K562 (cell line): ENCODE results near the gene MED20. TPM values are rescaled to one million over a fixed set of nuclear protein-coding genes. Genes with fewer than 3 reads are reported as not detected.

Source experiments
- ATAC-seq: fragments of 200-7000 bp; cut with Tn5 transposase; 3 replicates; pipeline ENCODE4 v1.9.1; 2020; ENCODE audit warnings: moderate library complexity
- BruUV-seq: library from RNA; stranded (reverse); fragments of 400-500 nt; replicated peaks from 2 replicates; lab custom pipeline; 2021; lab: Mats Ljungman, UMichigan
- CTCF ChIA-PET: fragments of 300-600 bp; formaldehyde crosslinking; extraction: SDS; loops from one replicate; lab custom pipeline; 2021; ENCODE audit warnings: low intra/inter-chr PET ratio; lab: Yijun Ruan, JAX
- POLR2A ChIA-PET: fragments of 300-600, 350-650 bp; sonication (Branson Sonifier 250); formaldehyde crosslinking; extraction: SDS; loops from one replicate; lab custom pipeline; 2021; ENCODE audit warnings: antibody characterized with exemption, inconsistent platforms; lab: Yijun Ruan, JAX
- DNase-seq, 4 experiments: peaks; one replicate each; pipeline versions ENCODE4 v3.0.0 to v3.0.0-alpha.2; 2011 to 2018; ENCODE audit warnings: low spot score in 3 of 4, mixed read lengths in 3 of 4; ENCODE audit errors: extremely low read depth in 1 of 4
- FAIRE-seq: peaks from 2 replicates; lab custom pipeline; 2011; peaks lifted over from hg19 to GRCh38; lab: Jason Lieb, UNC
- H2AFZ ChIP-seq: 2 replicates; pipeline ENCODE4 v1.6.0; 2011; ENCODE audit warnings: low read depth, low read length, control low read depth, inconsistent platforms
- H3K27ac ChIP-seq: fragments of 200-600 bp; 3 replicates; pipeline ENCODE4 v1.8.0; 2011; ENCODE audit warnings: low read depth, mild to moderate bottlenecking, control low read depth, inconsistent platforms, low read length, moderate library complexity, mixed read lengths; ENCODE audit errors: extremely low read depth
- H3K27me3 ChIP-seq, 2 experiments: fragments of 300-600 bp in 1 of 2; 2 replicates in 1 of 2; 3 replicates in 1 of 2; pipeline versions ENCODE4 v1.6.0 to v1.8.0; 2011; ENCODE audit warnings: inconsistent platforms in 2 of 2, low read length in 2 of 2, mild to moderate bottlenecking in 1 of 2, mixed read lengths in 1 of 2, moderate library complexity in 1 of 2; ENCODE audit not compliant: control insufficient read depth in 2 of 2, insufficient read depth in 2 of 2
- H3K36me3 ChIP-seq: fragments of 300-600 bp; 3 replicates; pipeline ENCODE4 v1.8.0; 2011; ENCODE audit warnings: mild to moderate bottlenecking, low read length, inconsistent platforms; ENCODE audit not compliant: control insufficient read depth, insufficient read depth
- H3K4me1 ChIP-seq, 2 experiments: fragments of 200-600 bp in 1 of 2; replicated peaks in 1 of 2; 2 replicates in 1 of 2; 3 replicates in 1 of 2; pipeline versions ENCODE4 v1.5.1 to v1.8.0; 2011; ENCODE audit warnings: inconsistent platforms in 2 of 2, low read length in 2 of 2, mild to moderate bottlenecking in 1 of 2, mixed read lengths in 1 of 2, moderate library complexity in 1 of 2; ENCODE audit not compliant: control insufficient read depth in 2 of 2, insufficient read depth in 2 of 2
- H3K4me2 ChIP-seq: 2 replicates; pipeline ENCODE4 v1.6.1; 2011; ENCODE audit warnings: low read length, control low read depth, inconsistent platforms, mixed read lengths; ENCODE audit not compliant: insufficient read depth
- H3K4me3 ChIP-seq: fragments of 200-600 bp; sonication (generic), shearing (Covaris generic); 2 replicates; pipeline ENCODE4 v1.5.1; 2016; ENCODE audit warnings: control low read depth, inconsistent platforms
- H3K79me2 ChIP-seq: fragments of 200-600 bp; 3 replicates; pipeline ENCODE4 v1.8.0; 2011; ENCODE audit warnings: low read length, inconsistent platforms; ENCODE audit not compliant: control insufficient read depth, insufficient read depth
- H3K9ac ChIP-seq, 2 experiments: 2 replicates each; pipeline versions ENCODE4 v1.6.0 to v1.6.1; 2011; ENCODE audit warnings: low read depth in 2 of 2, low read length in 2 of 2, control low read depth in 1 of 2, inconsistent platforms in 1 of 2, mild to moderate bottlenecking in 1 of 2, mixed read lengths in 1 of 2; ENCODE audit not compliant: insufficient read depth in 1 of 2
- H3K9me1 ChIP-seq: one replicate; pipeline ENCODE4 v1.6.0; 2011; ENCODE audit warnings: inconsistent platforms, mild to moderate bottlenecking, low read length, moderate library complexity; ENCODE audit not compliant: control insufficient read depth, insufficient read depth
- H3K9me3 ChIP-seq: replicated peaks from 2 replicates; pipeline ENCODE4 v1.5.1; 2011; ENCODE audit warnings: low read depth, low read length, inconsistent platforms; ENCODE audit not compliant: control insufficient read depth, insufficient read depth
- H4K20me1 ChIP-seq: replicated peaks from 2 replicates; pipeline ENCODE4 v1.6.1; 2011; ENCODE audit warnings: low read length, inconsistent platforms, mixed read lengths; ENCODE audit not compliant: control insufficient read depth, insufficient read depth
- CEBPB ChIP-seq: fragments of 450-650 bp; IDR thresholded peaks from 2 replicates; pipeline ENCODE4 v1.6.1; 2016; ENCODE audit warnings: missing genetic modification characterization, missing compliant biosample characterization
- MEF2A ChIP-seq: IDR thresholded peaks from 2 replicates; pipeline ENCODE4 v1.6.1; 2011; ENCODE audit warnings: low read depth, mild to moderate bottlenecking, low read length, moderate library complexity; ENCODE audit not compliant: control insufficient read depth
- WGBS: fragments of 100-300 bp; shearing (Covaris generic); methylation state at CpG from one replicate; pipeline ENCODE4 v1.1.6; 2016; ENCODE audit warnings: low coverage, mixed read lengths; ENCODE audit not compliant: insufficient coverage; ENCODE audit errors: missing lambda C conversion rate; 5-methylcytosine and 5-hydroxymethylcytosine counted together
- in situ Hi-C: fragments of 300-500 bp; cut with MboI; formaldehyde crosslinking; loops from 4 replicates; pipeline ENCODE4 v1.15.0; 2018; ENCODE audit warnings: inconsistent platforms, mixed read lengths
- intact Hi-C: fragments of 100-400 bp; cut with micrococcal nuclease; formaldehyde crosslinking; loops from 2 replicates; pipeline ENCODE4 v1.14.2; 2022
- polyA plus RNA-seq, 8 experiments: library from polyadenylated mRNA; depleted of rRNA in 4 of 8; stranded (reverse) in 5 of 8; unstranded in 3 of 8; fragments of >200 nt; fragmentation: Nextera tagmentation in 2 of 8; fragmentation: Illumina TruSeq in 1 of 8; extraction: Ambion mirVana in 2 of 8; extraction: Trizol in 1 of 8; gene quantifications; 2 replicates each; pipeline versions ENCODE4 v1.2.1 to v1.2.3, GENCODE V29; 2011 to 2014; ENCODE audit warnings: inconsistent platforms in 1 of 8, missing spikeins in 1 of 8
- total RNA-seq, 7 experiments: library from RNA; depleted of rRNA in 6 of 7; stranded (reverse); fragments of >200 nt in 6 of 7; fragmentation: Illumina TruSeq in 2 of 7; extraction: Trizol in 2 of 7; gene quantifications; 2 replicates each; pipeline versions ENCODE4 v1.2.1 to v1.2.3, GENCODE V29; 2011 to 2021; ENCODE audit warnings: low replicate concordance in 1 of 7
- TF ChIP-seq, protein P1 (sequence below): fragments of 450-650 bp; formaldehyde crosslinking; IDR thresholded peaks from 2 replicates; pipeline ENCODE4 v1.4.0; 2020; ENCODE audit warnings: mild to moderate bottlenecking, moderate library complexity
- TF ChIP-seq, protein P2 (sequence below): fragments of 450-650 bp; IDR thresholded peaks from 2 replicates; pipeline ENCODE4 v1.6.1; 2016
- TF ChIP-seq, protein P3 (sequence below), 2 experiments: IDR thresholded peaks in 1 of 2; conservative IDR thresholded peaks in 1 of 2; 2 replicates each; pipeline ENCODE4 v1.6.1; 2016; ENCODE audit warnings: low read depth in 2 of 2, mild to moderate bottlenecking in 1 of 2, missing compliant biosample characterization in 1 of 2, missing genetic modification characterization in 1 of 2, moderate library complexity in 1 of 2

Gene MED20
- total and polyA plus RNA-seq, 9 of the 15 experiments (the other 6 are each of a cell fraction or from before 2014, with no cell fraction given), result 27.3 to 80.9 (median 46.0) TPM

DNA sequence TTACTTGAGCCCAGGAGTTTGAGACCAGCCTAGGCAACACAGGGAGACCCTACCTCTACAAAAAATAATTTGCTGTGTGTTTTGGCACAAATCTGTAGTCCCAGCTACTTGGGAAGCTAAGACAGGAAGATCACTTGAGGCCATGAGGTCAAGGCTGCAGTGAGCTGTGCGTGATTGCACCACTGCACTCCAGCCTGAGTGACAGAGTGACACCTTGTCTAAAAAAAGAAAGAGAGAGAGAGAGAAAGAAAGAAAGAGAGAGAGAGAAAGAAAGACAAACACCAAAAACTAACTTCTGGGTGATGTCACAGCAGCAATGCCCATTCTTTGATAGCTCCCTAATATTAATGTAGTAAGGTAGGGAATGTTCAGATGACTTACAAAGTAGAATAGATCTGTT lies 46.2 kb downstream of the MED20 start:
- no peaks in the 10 kb centered on the region for H4K20me1 ChIP-seq
- CTCF ChIA-PET, result no interaction called here
- TF ChIP-seq, protein P1, sequence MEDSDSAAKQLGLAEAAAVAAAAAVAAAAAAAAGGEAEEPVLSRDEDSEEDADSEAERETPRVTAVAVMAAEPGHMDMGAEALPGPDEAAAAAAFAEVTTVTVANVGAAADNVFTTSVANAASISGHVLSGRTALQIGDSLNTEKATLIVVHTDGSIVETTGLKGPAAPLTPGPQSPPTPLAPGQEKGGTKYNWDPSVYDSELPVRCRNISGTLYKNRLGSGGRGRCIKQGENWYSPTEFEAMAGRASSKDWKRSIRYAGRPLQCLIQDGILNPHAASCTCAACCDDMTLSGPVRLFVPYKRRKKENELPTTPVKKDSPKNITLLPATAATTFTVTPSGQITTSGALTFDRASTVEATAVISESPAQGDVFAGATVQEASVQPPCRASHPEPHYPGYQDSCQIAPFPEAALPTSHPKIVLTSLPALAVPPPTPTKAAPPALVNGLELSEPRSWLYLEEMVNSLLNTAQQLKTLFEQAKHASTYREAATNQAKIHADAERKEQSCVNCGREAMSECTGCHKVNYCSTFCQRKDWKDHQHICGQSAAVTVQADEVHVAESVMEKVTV (CRISPR knock-in tag), result no peak
- 0 out of 2 replicates have a peak, but pooled peaks have one; percentile 10 for TF ChIP-seq CEBPB (tag)
- TF ChIP-seq, protein P2, sequence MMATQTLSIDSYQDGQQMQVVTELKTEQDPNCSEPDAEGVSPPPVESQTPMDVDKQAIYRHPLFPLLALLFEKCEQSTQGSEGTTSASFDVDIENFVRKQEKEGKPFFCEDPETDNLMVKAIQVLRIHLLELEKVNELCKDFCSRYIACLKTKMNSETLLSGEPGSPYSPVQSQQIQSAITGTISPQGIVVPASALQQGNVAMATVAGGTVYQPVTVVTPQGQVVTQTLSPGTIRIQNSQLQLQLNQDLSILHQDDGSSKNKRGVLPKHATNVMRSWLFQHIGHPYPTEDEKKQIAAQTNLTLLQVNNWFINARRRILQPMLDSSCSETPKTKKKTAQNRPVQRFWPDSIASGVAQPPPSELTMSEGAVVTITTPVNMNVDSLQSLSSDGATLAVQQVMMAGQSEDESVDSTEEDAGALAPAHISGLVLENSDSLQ, result peak; percentile 68; the same call in 1 of the 2 replicates
- TF ChIP-seq, protein P3, sequence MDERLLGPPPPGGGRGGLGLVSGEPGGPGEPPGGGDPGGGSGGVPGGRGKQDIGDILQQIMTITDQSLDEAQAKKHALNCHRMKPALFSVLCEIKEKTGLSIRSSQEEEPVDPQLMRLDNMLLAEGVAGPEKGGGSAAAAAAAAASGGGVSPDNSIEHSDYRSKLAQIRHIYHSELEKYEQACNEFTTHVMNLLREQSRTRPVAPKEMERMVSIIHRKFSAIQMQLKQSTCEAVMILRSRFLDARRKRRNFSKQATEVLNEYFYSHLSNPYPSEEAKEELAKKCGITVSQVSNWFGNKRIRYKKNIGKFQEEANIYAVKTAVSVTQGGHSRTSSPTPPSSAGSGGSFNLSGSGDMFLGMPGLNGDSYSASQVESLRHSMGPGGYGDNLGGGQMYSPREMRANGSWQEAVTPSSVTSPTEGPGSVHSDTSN (CRISPR knock-in tag; IDR thresholded peaks at IDR 0.05; ENCODE audit: low read depth), result no peak
- TF ChIP-seq, protein P3 (tag; conservative IDR thresholded peaks at IDR 0.05; ENCODE audit: low read depth), result peak; percentile 59
- TF ChIP-seq MEF2A, result peak; percentile 40; the same call in 1 of the 2 replicates
- TF ChIP-seq, all 486 proteins: peak for 4
- in situ Hi-C loops (no loop called here), intact Hi-C loops (no loop called here)
- Histone ChIP-seq H3K9me3 (no peaks in the 10 kb centered on the region), H3K4me2 (no peak overlapping the region), H3K4me1 (no peaks in the 10 kb centered on the region), H3K4me3 (no peak overlapping the region), H3K79me2 (no peaks in the 10 kb centered on the region), H2AFZ (no peak overlapping the region), H3K27ac (no peak overlapping the region), H3K36me3 (peaks cover 3% of the 10 kb centered on the region; the same call in 2 of the 3 replicates), H3K9me1 (no peaks in the 10 kb centered on the region), H3K27me3 (no peaks in the 10 kb centered on the region), H3K9ac (no peak overlapping the region)
- no TSS peak for BruUV-seq
- DNase-seq (no peak), ATAC-seq (no peak), FAIRE-seq (no peak)
- 23% methylated on average over 1 of the region's 1 CpG for WGBS
- POLR2A ChIA-PET, result interaction anchor here (0.5 to 3.2 kb wide), 4 partner anchors 11 to 691 kb away, joined by 3 to 9 read pairs (median 3); partner anchors contain the start of gene USP49
